Neural crest cell (in vitro differentiated cells): ENCODE data around the gene YLPM1. TPM values are rescaled to one million over a fixed set of nuclear protein-coding genes. Genes with fewer than 3 reads are reported as not detected.

ENCODE experiments used
- DNase-seq: peaks from one replicate; pipeline ENCODE4 v3.0.0; 2021; ENCODE audit warnings: low read depth, mixed read lengths, low spot score
- H3K27ac Mint-ChIP-seq: one replicate; pipeline ENCODE4 v1.8.0; 2021; ENCODE audit warnings: mild to moderate bottlenecking, mixed read lengths; ENCODE audit not compliant: unreplicated experiment
- H3K27me3 Mint-ChIP-seq: 2 replicates; pipeline ENCODE4 v1.8.0; 2021; ENCODE audit warnings: low read depth, mild to moderate bottlenecking, mixed read lengths
- H3K36me3 Mint-ChIP-seq: 2 replicates; pipeline ENCODE4 v1.8.0; 2021; ENCODE audit warnings: low read depth, mild to moderate bottlenecking, mixed read lengths
- H3K4me1 Mint-ChIP-seq: 2 replicates; pipeline ENCODE4 v1.8.0; 2021; ENCODE audit warnings: mixed read lengths
- H3K4me3 Mint-ChIP-seq: one replicate; pipeline ENCODE4 v1.8.0; 2021; ENCODE audit warnings: mild to moderate bottlenecking, mixed read lengths
- H3K9me3 Mint-ChIP-seq: 2 replicates; pipeline ENCODE4 v1.8.0; 2021; ENCODE audit warnings: mixed read lengths
- CTCF ChIP-seq: fragments of 200-600 bp; sonication (generic); conservative IDR thresholded peaks from 2 replicates; pipeline ENCODE4 v1.5.0; 2021; ENCODE audit warnings: antibody characterized with exemption, mild to moderate bottlenecking
- long read RNA-seq: library from polyadenylated mRNA; unstranded; transcript quantifications from one replicate; pipeline ENCODE4 v2.0.0, GENCODE V29; 2020
- total RNA-seq: library from RNA; stranded (reverse); gene quantifications from 2 replicates; pipeline ENCODE4 v1.2.1, GENCODE V29; 2021

The YLPM1 gene
- 115 and 120 TPM in 2 replicates for total RNA-seq
- long read RNA-seq, partial matches to known transcripts, result 28 of 34 reads
- long read RNA-seq, other reads (novel, unspliced or antisense), result 5 of 34 reads

GRCh38 chr14:74762917-74763802 is at the start of gene YLPM1:
YLPM1 (plus strand) TSS chr14:74763316; CDS start chr14:74763490, 174 bp downstream.
- peak; percentile 61 for TF ChIP-seq CTCF
- H3K9me3 Mint-ChIP-seq, result no peaks in the 10 kb centered on the region
- H3K4me1 Mint-ChIP-seq, result peaks cover 39% of the 10 kb centered on the region
- peak within 1 kb of the TSS; percentile 93 for H3K27ac Mint-ChIP-seq
- H3K36me3 Mint-ChIP-seq, result no peaks in the 10 kb centered on the region
- peak; percentile 86 for DNase-seq
- H3K4me3 Mint-ChIP-seq, result peak within 1 kb of the TSS; percentile 86
- no peaks in the 10 kb centered on the region for H3K27me3 Mint-ChIP-seq

GRCh38 chr14:74713395-74713735 is 49.8 kb upstream of the YLPM1 start:
- peak overlapping the region; percentile 98 for H3K27ac Mint-ChIP-seq
- no peaks in the 10 kb centered on the region for H3K36me3 Mint-ChIP-seq
- H3K4me3 Mint-ChIP-seq, result peak overlapping the region; percentile 97
- no peaks in the 10 kb centered on the region for H3K9me3 Mint-ChIP-seq
- no peak for TF ChIP-seq CTCF
- peaks cover 23% of the 10 kb centered on the region for H3K4me1 Mint-ChIP-seq
- no peaks in the 10 kb centered on the region for H3K27me3 Mint-ChIP-seq
- DNase-seq, result no peak

GRCh38 chr14:74720526-74720925 is 42.6 kb upstream of the YLPM1 start:
- no peak for TF ChIP-seq CTCF
- H3K36me3 Mint-ChIP-seq, result peaks cover 8% of the 10 kb centered on the region
- H3K4me1 Mint-ChIP-seq, result no peaks in the 10 kb centered on the region
- H3K27me3 Mint-ChIP-seq, result no peaks in the 10 kb centered on the region
- no peak overlapping the region for H3K4me3 Mint-ChIP-seq
- no peak for DNase-seq
- no peaks in the 10 kb centered on the region for H3K9me3 Mint-ChIP-seq
- no peak overlapping the region for H3K27ac Mint-ChIP-seq

- TF ChIP-seq CTCF, result no peak
Observed at GRCh38 chr14:74723134-74723533, 40.0 kb upstream of the YLPM1 start.

GRCh38 chr14:74732387-74732786 is 30.7 kb upstream of the YLPM1 start:
- Mint-ChIP-seq H3K4me1 (no peaks in the 10 kb centered on the region), H3K9me3 (no peaks in the 10 kb centered on the region), H3K27ac (no peak overlapping the region), H3K36me3 (peaks cover 7% of the 10 kb centered on the region), H3K27me3 (no peaks in the 10 kb centered on the region), H3K4me3 (no peak overlapping the region)
- no peak for DNase-seq
- TF ChIP-seq CTCF, result no peak

More at GRCh38 chr14:74723134-74723533, 40.0 kb upstream of the YLPM1 start:
- H3K9me3 Mint-ChIP-seq, result no peaks in the 10 kb centered on the region
- H3K4me1 Mint-ChIP-seq, result no peaks in the 10 kb centered on the region
- peaks cover 12% of the 10 kb centered on the region for H3K36me3 Mint-ChIP-seq
- H3K4me3 Mint-ChIP-seq, result no peak overlapping the region
- H3K27me3 Mint-ChIP-seq, result no peaks in the 10 kb centered on the region
- DNase-seq, result no peak
- H3K27ac Mint-ChIP-seq, result no peak overlapping the region
